CD14-positive monocyte (primary cell): ENCODE results near the gene EPHA6. TPM values are rescaled to one million over a fixed set of nuclear protein-coding genes. Genes with fewer than 3 reads are reported as not detected.

Source experiments
- DNase-seq, 3 donors: peaks; one replicate each; pipeline ENCODE4 v3.0.0-alpha.2; 2011 to 2022
- H2AFZ ChIP-seq: 2 replicates; pipeline ENCODE4 v1.6.0; 2012; ENCODE audit warnings: mild to moderate bottlenecking, low read depth, low read length, inconsistent platforms; ENCODE audit not compliant: insufficient read depth, poor library complexity, severe bottlenecking
- H3K27ac ChIP-seq, 2 donors: 1 replicate in 1 of 2; 2 replicates in 1 of 2; pipeline ENCODE4 v1.5.1; 2012 to 2013; ENCODE audit warnings: low read length in 2 of 2, control low read depth in 1 of 2, inconsistent platforms in 1 of 2, low read depth in 1 of 2, mild to moderate bottlenecking in 1 of 2
- H3K27me3 ChIP-seq, 2 donors: one replicate each; pipeline versions ENCODE4 v1.6.0 to v1.6.1; 2011 to 2013; ENCODE audit warnings: low read length in 2 of 2; ENCODE audit not compliant: control insufficient read depth in 2 of 2, insufficient read depth in 2 of 2
- H3K36me3 ChIP-seq, 2 donors: replicated peaks in 1 of 2; 1 replicate in 1 of 2; 2 replicates in 1 of 2; pipeline versions ENCODE4 v1.5.1 to v1.6.1; 2012 to 2013; ENCODE audit warnings: low read length in 2 of 2, control low read depth in 1 of 2, inconsistent platforms in 1 of 2, mild to moderate bottlenecking in 1 of 2; ENCODE audit not compliant: insufficient read depth in 2 of 2, control insufficient read depth in 1 of 2
- H3K4me1 ChIP-seq, 2 donors: 1 replicate in 1 of 2; 2 replicates in 1 of 2; pipeline versions ENCODE4 v1.5.1 to v1.6.1; 2012 to 2013; ENCODE audit warnings: low read length in 2 of 2, control low read depth in 1 of 2, inconsistent platforms in 1 of 2, mild to moderate bottlenecking in 1 of 2, moderate library complexity in 1 of 2; ENCODE audit not compliant: insufficient read depth in 2 of 2, control insufficient read depth in 1 of 2
- H3K4me2 ChIP-seq: replicated peaks from 2 replicates; pipeline ENCODE3; 2012; ENCODE audit warnings: low read length, moderate library complexity, mild to moderate bottlenecking; ENCODE audit not compliant: poor library complexity, severe bottlenecking; ENCODE audit errors: extremely low read depth
- H3K4me3 ChIP-seq, 3 experiments: fragments of 200-600 bp in 1 of 3; sonication (generic) in 1 of 3; replicated peaks in 1 of 3; 1 replicate in 2 of 3; 2 replicates in 1 of 3; pipeline ENCODE4 v1.5.1; 2011 to 2013; ENCODE audit warnings: low read length in 3 of 3, mild to moderate bottlenecking in 3 of 3, control low read depth in 2 of 3, low read depth in 2 of 3, inconsistent platforms in 1 of 3, moderate library complexity in 1 of 3
- H3K79me2 ChIP-seq: 2 replicates; pipeline ENCODE4 v1.6.0; 2012; ENCODE audit warnings: mild to moderate bottlenecking, control low read depth, inconsistent platforms, low read length, moderate library complexity; ENCODE audit not compliant: insufficient read depth
- H3K9ac ChIP-seq: 2 replicates; pipeline ENCODE4 v1.6.0; 2017; ENCODE audit warnings: low read length, mild to moderate bottlenecking; ENCODE audit not compliant: insufficient read depth, poor library complexity, severe bottlenecking
- H3K9me3 ChIP-seq, 2 donors: replicated peaks in 1 of 2; 1 replicate in 1 of 2; 2 replicates in 1 of 2; pipeline versions ENCODE4 v1.5.1 to v1.6.1; 2012 to 2013; ENCODE audit warnings: low read length in 2 of 2, control low read depth in 1 of 2; ENCODE audit not compliant: control insufficient read depth in 1 of 2, insufficient read depth in 1 of 2
- H4K20me1 ChIP-seq: 2 replicates; pipeline ENCODE4 v1.6.0; 2012; ENCODE audit warnings: mild to moderate bottlenecking, low read length, control low read depth, moderate library complexity; ENCODE audit not compliant: insufficient read depth
- H3K27ac Mint-ChIP-seq, 7 donors: one replicate each; pipeline ENCODE4 v1.8.0; 2020; ENCODE audit warnings: mild to moderate bottlenecking in 7 of 7, mixed read lengths in 7 of 7, moderate library complexity in 6 of 7, inconsistent platforms in 2 of 7
- H3K27me3 Mint-ChIP-seq, 3 donors: one replicate each; pipeline ENCODE4 v1.8.0; 2021 to 2022; ENCODE audit warnings: low read depth in 3 of 3, mild to moderate bottlenecking in 3 of 3, mixed read lengths in 3 of 3, moderate library complexity in 3 of 3, inconsistent platforms in 1 of 3
- H3K36me3 Mint-ChIP-seq, 2 donors: one replicate each; pipeline ENCODE4 v1.8.0; 2020; ENCODE audit warnings: mixed read lengths in 2 of 2, inconsistent platforms in 1 of 2, mild to moderate bottlenecking in 1 of 2
- H3K4me1 Mint-ChIP-seq: one replicate; pipeline ENCODE4 v1.8.0; 2020; ENCODE audit warnings: mild to moderate bottlenecking, mixed read lengths
- H3K4me3 Mint-ChIP-seq, 2 donors: one replicate each; pipeline ENCODE4 v1.8.0; 2020; ENCODE audit warnings: mild to moderate bottlenecking in 2 of 2, mixed read lengths in 2 of 2, moderate library complexity in 1 of 2
- H3K9me3 Mint-ChIP-seq, 7 donors: one replicate each; pipeline ENCODE4 v1.8.0; 2020 to 2022; ENCODE audit warnings: mixed read lengths in 7 of 7, mild to moderate bottlenecking in 6 of 7, moderate library complexity in 6 of 7, inconsistent platforms in 2 of 7
- WGBS: methylation state at CpG from one replicate; pipeline ENCODE4 v1.1.5; 2013; ENCODE audit warnings: missing lambda C conversion rate; ENCODE audit not compliant: insufficient coverage; 5-methylcytosine and 5-hydroxymethylcytosine counted together
- intact Hi-C, 2 donors: fragments of 100-400 bp; cut with micrococcal nuclease; formaldehyde crosslinking; loops; one replicate each; pipeline versions ENCODE4 v1.15.0 to v1.15.1; 2023
- polyA plus RNA-seq, 3 donors: library from polyadenylated mRNA; depleted of rRNA in 1 of 3; unstranded in 2 of 3; stranded (reverse) in 1 of 3; fragments of 300-500 nt in 2 of 3; fragments of >200 nt in 1 of 3; fragmentation: Illumina TruSeq in 2 of 3; gene quantifications; 1 replicate in 2 of 3; 2 replicates in 1 of 3; pipeline ENCODE4 v1.2.3, GENCODE V29; 2012 to 2021
- TF ChIP-seq, protein P1 (sequence below): fragments of 200-600 bp; IDR thresholded peaks from one replicate; pipeline ENCODE4 v1.8.0; 2022; ENCODE audit warnings: antibody characterized with exemption, mild to moderate bottlenecking

The EPHA6 gene
- polyA plus RNA-seq, 3 donors = not detected

DNA sequence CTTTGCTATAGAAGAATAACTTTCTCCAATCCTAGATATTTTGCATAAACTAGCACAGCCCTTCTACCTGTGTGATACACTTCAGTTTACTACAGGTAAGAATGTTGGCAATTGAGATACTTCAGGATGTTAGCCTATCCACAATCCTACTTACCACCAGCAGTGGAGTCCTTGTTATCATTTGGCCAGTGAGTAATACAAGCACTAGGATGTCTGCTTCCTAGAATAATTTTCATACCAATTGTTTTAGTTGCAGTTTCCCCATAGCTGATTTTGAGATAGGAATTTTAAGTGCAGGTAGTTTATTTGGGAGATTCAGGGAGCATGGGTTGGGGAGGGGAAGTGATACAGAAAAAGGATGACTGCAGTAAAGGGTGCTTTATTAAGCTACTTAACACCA lies 147.2 kb downstream of the EPHA6 start:
- H3K36me3 Mint-ChIP-seq = no peaks in the 10 kb centered on the region
- Histone ChIP-seq H3K9me3 (peaks cover 3 to 4% of the 10 kb centered on the region in 2 donors), H3K4me2 (no peak overlapping the region), H3K36me3 (no peaks in the 10 kb centered on the region), H4K20me1 (no peaks in the 10 kb centered on the region), H3K9ac (no peak overlapping the region), H3K79me2 (no peaks in the 10 kb centered on the region), H3K27me3 (no peaks in the 10 kb centered on the region), H3K27ac (no peak overlapping the region), H3K4me1 (no peaks in the 10 kb centered on the region), H3K4me3 (no peak overlapping the region), H2AFZ (no peak overlapping the region)
- no peaks in the 10 kb centered on the region for H3K27me3 Mint-ChIP-seq
- no peak overlapping the region for H3K27ac Mint-ChIP-seq
- DNase-seq = no peak
- intact Hi-C loops = no loop called here
- no peak overlapping the region for H3K4me3 Mint-ChIP-seq
- peaks cover 0 to 4% (median 2%) of the 10 kb centered on the region in 7 donors for H3K9me3 Mint-ChIP-seq
- H3K4me1 Mint-ChIP-seq = no peaks in the 10 kb centered on the region
- TF ChIP-seq, protein P1, sequence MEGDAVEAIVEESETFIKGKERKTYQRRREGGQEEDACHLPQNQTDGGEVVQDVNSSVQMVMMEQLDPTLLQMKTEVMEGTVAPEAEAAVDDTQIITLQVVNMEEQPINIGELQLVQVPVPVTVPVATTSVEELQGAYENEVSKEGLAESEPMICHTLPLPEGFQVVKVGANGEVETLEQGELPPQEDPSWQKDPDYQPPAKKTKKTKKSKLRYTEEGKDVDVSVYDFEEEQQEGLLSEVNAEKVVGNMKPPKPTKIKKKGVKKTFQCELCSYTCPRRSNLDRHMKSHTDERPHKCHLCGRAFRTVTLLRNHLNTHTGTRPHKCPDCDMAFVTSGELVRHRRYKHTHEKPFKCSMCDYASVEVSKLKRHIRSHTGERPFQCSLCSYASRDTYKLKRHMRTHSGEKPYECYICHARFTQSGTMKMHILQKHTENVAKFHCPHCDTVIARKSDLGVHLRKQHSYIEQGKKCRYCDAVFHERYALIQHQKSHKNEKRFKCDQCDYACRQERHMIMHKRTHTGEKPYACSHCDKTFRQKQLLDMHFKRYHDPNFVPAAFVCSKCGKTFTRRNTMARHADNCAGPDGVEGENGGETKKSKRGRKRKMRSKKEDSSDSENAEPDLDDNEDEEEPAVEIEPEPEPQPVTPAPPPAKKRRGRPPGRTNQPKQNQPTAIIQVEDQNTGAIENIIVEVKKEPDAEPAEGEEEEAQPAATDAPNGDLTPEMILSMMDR = no peak

DNA sequence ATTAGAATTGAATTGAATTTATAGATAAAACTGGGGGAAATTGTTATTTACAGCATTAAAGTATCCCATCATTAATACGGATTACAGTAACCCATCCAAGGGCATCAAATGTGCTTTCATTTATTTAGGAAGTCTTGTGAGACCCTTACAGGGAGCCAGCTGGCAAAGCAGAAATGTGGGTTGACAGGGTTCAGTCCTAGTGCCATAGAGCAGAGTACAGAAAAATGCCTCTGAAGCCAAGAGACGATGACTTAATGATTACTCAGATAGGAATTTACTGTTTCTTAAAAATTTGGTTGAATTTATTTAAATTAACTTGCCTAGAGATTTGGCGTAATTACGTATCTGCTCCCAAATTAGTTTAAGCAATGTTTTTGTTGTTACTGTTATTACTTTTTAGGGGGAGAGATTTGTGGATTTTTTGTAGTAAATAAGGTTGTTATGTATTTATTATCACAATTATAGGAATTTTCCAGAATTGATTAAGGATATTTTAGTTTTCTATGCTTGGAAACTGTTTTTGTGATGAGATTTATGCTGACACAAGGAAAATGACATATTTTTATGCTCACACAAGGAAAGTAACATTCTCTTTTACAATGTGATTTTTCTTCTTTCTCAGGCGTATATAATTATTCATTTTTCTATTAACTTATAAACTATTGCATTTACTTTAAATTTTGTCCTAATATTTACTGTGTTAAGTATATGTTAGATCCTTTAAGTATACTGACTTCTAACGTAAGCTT lies 152.0 kb downstream of the EPHA6 start:
- no peaks in the 10 kb centered on the region for H3K27me3 Mint-ChIP-seq

More for the DNA sequence above, 152.0 kb downstream of the EPHA6 start:
- intact Hi-C loops = no loop called here
- no peaks in the 10 kb centered on the region for H3K79me2 ChIP-seq
- no peak overlapping the region for H3K9ac ChIP-seq
- H3K27me3 ChIP-seq = no peaks in the 10 kb centered on the region
- TF ChIP-seq, protein P1 = no peak
- no peaks in the 10 kb centered on the region for H4K20me1 ChIP-seq
- H3K9me3 ChIP-seq = peaks cover 0 to 3% of the 10 kb centered on the region in 2 donors
- Mint-ChIP-seq H3K27ac (no peak overlapping the region), H3K4me3 (no peak overlapping the region), H3K9me3 (peaks cover 0 to 4% (median 0%) of the 10 kb centered on the region in 7 donors), H3K4me1 (no peaks in the 10 kb centered on the region), H3K36me3 (no peaks in the 10 kb centered on the region)
- H3K4me1 ChIP-seq = no peaks in the 10 kb centered on the region
- no peak overlapping the region for H3K27ac ChIP-seq
- DNase-seq = no peak
- H2AFZ ChIP-seq = no peak overlapping the region
- no peak overlapping the region for H3K4me3 ChIP-seq
- WGBS = no CpG with 5 or more reads among the region's 6 CpGs
- H3K36me3 ChIP-seq = no peaks in the 10 kb centered on the region
- no peak overlapping the region for H3K4me2 ChIP-seq
